NCI-H2196 (cell line): Measurements from ENCODE around the gene C16orf96.

Source experiments
- DNase-seq: peaks from one replicate; lab custom pipeline; 2025; ENCODE audit not compliant: unreplicated experiment; lab: John Stamatoyannopoulos, UW

C16orf96 gene

DNA sequence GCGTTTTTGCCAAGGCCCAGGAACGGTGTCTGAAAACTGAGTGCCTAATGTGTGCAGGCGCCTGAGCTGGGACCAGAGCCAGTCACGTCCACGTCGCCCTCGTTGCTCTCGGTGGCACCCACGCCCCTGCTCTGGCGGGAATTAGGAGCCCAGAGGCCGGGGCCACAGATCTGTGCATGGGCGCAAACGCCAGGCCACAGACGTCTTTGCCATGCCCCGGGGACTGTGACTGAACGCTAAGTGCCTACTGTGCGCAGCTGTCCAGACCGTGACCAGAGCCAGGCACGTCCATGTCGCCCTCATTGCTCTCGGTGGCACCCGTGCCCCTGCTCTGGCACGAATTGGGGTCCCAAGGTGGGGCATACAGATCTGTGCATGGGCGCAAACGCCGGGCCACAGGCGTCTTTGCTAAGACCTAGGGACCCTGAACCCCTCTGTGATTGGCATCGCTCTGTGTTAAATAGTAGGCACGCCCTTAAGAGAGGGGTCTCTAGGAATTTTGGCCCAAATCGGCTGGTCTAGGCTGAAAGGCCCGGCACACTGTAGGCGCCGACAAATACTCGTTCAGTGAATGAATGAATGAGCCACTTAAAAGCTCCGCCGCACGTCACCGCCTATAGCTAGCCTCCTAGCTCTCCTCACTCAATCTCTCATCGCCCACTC is 59.4 kb downstream of the C16orf96 start:
- no peak for DNase-seq

- peak; percentile 100 for DNase-seq
These were observed 60.1 kb downstream of the C16orf96 start for GRCh38 chr16:4616047-4616811.

GRCh38 chr16:4617880-4618279 is 61.7 kb downstream of the C16orf96 start:
- DNase-seq = no peak

- DNase-seq = peak; percentile 55
These were observed 62.7 kb downstream of the C16orf96 start for GRCh38 chr16:4618645-4619418.

GRCh38 chr16:4623593-4623992 is 67.5 kb downstream of the C16orf96 start:
- DNase-seq = no peak

GRCh38 chr16:4624015-4624826 is 68.1 kb downstream of the C16orf96 start, which contains the start of gene MGRN1:
Gene MGRN1 (plus strand): TSS chr16:4624826. CDS start chr16:4624961, 135 bp downstream.
- DNase-seq = peak; percentile 97

DNA sequence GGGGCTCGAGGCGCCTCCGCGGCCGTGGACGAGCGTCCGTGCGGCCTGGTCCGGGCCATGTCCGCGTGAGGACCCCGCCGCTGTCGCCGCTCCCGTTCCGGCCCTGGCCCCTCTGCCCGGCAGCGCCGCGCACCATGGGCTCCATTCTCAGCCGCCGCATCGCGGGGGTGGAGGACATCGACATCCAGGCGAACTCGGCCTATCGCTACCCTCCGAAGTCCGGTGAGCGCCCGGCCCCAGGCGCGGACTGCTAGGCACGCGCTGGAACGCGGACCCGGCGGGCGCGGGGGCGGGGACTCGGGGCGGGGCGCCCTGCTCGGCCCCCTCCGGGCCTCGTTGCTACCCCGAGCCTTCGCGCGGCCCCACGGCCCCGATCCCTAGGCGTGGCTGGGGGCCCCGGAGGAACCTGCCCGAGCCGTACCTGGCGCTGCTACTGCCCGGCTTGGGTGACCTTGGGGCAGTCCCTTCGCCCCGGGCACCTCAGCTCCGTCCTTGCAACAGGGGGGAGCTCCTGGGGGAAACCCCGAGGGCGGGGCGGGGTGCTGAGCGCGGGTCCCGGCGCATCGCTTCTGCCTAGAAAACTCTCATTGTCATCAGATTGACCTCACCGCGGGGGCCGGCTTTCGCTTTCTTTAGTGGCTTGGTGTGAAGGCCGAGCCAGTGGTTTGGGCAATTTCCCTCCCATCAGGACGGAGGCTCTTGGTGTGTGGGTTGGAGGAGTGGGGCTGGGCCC is 68.9 kb downstream of the C16orf96 start:
- peak; percentile 17 for DNase-seq

DNA sequence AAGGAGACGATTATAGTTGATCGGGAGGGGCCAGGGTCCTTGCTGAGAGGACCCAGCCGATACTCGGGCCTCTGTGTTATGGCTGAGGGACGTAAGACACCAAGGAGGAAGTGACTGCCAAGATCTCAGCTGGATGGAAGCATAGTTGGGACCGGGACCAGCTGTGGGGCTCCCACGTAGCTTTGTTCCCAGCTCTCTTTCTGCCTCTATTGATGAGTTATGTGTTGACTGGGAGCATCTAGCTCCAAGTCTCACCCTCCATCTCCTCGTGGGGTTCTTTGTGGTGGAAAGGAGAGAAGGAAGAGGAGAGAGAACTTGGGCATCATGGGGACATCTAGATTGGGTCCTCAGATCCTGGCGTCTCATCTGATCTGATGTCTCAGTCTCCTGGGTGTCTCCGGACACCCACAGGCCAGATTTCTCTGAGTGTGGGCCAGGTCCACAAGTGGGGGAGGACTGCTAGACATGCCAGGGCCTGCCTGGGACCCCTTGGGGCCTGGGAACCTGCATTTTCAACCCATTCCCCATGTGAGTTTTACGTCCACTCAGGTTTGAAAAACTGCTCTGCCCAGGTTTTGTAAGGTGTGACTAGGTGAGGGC is 69.5 kb downstream of the C16orf96 start:
- no peak for DNase-seq

DNA sequence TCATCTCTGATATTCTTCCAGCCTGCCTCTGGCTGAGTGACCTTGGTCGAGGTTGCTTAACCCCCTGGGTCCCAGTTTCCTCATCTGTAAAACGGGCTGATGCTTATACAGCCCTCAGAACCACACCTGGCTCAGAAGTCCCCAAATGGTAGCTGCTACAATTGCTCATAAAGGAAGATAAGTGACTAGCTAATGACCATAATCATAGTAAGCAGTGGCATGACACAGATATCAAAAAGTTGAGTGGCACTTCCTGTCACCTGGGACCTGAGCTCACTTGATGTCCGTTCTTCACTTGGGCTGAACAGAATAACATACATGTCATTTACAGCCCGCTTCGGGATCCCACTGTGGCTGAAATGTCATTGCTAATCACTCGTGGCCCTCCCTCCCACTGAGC is 70.3 kb downstream of the C16orf96 start:
- DNase-seq = no peak

- DNase-seq = no peak
These were observed 72.1 kb downstream of the C16orf96 start for GRCh38 chr16:4628283-4628682.

- no peak for DNase-seq
These were observed 75.3 kb downstream of the C16orf96 start for GRCh38 chr16:4631444-4631843.

GRCh38 chr16:4633910-4634635 is 77.9 kb downstream of the C16orf96 start:
- DNase-seq = no peak

- no peak for DNase-seq
These were observed 78.6 kb downstream of the C16orf96 start for GRCh38 chr16:4634768-4635167.

- DNase-seq = no peak
These were observed 80.1 kb downstream of the C16orf96 start for GRCh38 chr16:4636196-4636595.

- DNase-seq = no peak
These were observed 81.5 kb downstream of the C16orf96 start for GRCh38 chr16:4637501-4638166.

DNA sequence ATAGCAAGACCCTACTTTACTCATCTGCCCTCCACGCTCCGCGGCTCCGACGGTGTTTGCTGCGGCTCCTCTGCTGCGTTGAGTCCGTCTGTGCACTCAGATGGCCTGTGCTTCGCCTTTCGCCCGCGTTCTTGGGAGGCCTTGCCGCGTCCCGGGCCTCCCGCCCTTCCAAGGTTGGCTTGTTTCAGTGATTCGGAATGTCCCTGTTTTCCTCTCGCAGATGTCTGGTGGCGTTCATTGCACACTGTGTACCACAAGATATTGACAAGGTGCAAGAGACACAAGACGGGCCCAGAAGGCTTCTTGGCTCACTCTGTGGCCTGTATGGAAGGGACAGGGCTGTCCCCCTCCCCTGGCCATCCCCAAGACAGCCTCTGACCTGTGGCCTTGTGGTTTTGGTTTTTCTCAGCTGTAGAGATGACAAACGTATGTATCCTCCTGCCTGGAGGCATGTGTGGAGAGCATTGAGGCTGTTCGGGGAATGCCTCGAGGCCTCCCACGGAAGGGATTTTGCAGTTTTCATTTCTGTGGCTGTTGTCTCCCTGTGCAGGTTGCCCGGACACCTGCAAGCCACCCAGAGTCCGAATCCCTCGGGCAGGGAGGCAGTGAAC is 83.9 kb downstream of the C16orf96 start:
- DNase-seq = no peak

DNA sequence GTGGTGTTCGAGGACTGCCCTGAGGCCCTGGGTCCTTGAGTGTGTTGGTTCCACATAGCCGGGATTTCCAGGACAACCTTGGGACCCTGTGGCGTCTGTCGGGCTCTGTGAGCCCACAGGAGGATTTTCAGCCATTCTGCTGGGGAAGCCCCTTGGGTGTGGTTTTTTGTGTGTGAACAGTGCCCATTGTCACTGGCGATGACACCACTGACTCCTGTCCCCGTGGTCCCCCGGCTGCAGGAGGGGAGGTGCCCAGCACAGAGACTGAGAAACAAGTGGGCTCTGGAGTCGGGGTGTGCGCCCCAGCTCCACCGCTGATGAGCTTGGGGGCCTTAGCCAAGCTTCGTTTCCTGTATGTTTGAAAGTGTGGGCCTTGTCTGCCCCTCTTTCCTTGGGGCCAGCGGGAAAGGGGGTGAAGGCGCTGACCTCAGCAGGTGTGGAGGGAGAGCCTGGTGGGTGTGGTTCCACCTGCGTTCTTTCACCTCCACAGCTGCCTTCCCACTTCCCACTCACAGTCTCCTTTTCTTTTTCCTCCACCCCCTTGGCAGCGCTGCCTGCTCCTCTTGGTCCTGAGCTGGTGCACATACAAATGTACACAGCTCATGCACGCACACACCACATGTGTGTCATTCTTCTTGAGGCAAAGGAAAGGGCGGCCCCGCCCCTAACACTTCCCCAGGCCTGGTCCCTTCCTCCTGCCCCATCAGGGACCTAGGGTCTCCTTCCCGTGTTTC is 84.6 kb downstream of the C16orf96 start:
- DNase-seq = no peak

GRCh38 chr16:4641306-4641687 is 85.2 kb downstream of the C16orf96 start:
- no peak for DNase-seq
